ENCODE results near the gene LBHD2. TPM values are rescaled to one million over a fixed set of nuclear protein-coding genes. Genes with fewer than 3 reads are reported as not detected.

LBHD2 gene
- total RNA-seq, 1 donor from 2014 or later, result not detected

DNA sequence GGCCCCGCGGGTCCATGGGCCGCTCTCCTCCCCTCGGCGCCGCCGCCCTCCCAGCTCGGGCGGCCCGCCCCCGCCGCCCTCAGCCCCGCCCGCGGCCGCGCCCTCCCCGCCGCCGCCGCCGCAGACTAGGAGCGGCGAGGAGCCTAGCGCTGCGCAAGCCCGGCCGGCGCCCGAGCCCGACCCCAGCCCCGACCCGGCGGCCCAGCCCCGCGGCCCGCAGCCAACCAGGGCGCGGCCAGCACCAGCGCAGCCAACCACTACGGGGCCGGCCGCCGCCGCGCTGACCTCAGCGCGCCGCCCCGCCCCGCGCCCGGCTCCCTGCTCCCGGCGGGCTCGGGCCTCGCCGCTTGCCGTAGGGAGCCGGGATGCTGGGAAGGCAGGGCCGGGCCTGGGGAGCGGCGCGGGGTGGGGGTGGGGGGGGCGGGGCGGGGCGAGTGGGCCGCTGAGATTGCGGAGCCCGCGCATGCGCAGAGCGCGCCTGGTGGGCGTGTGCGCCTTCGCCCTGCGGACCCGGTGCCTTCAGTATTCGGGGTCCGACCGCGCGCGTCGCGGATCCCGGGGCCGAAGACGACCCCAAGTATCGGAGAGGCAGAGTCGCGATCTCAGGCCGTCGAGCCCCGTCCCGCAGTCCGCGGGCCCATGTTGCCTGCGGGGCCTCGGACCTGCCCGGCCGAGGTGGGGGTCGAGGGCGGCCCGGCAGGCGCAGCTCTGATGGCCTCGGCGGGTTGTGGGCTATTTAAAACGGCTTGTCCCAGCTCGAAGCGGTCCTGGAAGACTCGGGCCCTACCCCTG is 26.4 kb upstream of the LBHD2 start, which contains the start of gene CDC42BPB:
Gene CDC42BPB (minus strand): TSS at position 178 of the 792 bp plus-strand sequence. CDS start 376 bp downstream, outside the sequence.
- H3K27me3 Mint-ChIP-seq (ENCODE audit: unreplicated experiment), result no peaks in the 10 kb centered on the region

GRCh38 chr14:103058164-103059055 is 25.6 kb upstream of the LBHD2 start:
- peaks cover 35% of the 10 kb centered on the region for H3K4me1 Mint-ChIP-seq (ENCODE audit: unreplicated experiment)
- TF ChIP-seq CTCF (IDR thresholded peaks at IDR 0.05), result no peak
- H3K4me3 Mint-ChIP-seq (ENCODE audit: unreplicated experiment), result peak overlapping the region; percentile 78
- H3K27me3 Mint-ChIP-seq (ENCODE audit: unreplicated experiment), result no peaks in the 10 kb centered on the region
- H3K27ac Mint-ChIP-seq (ENCODE audit: unreplicated experiment), result peak overlapping the region; percentile 66
- H3K36me3 Mint-ChIP-seq (ENCODE audit: unreplicated experiment), result peaks cover 3% of the 10 kb centered on the region
- H3K9me3 Mint-ChIP-seq (ENCODE audit: unreplicated experiment), result no peaks in the 10 kb centered on the region
- DNase-seq (ENCODE audit: extremely low spot score, unreplicated experiment), result no peak

More for the DNA sequence above, 26.4 kb upstream of the LBHD2 start, which contains the start of gene CDC42BPB:
- peak within 1 kb of the TSS; percentile 88 for H3K4me3 Mint-ChIP-seq (ENCODE audit: unreplicated experiment)
- DNase-seq (ENCODE audit: extremely low spot score, unreplicated experiment), result peak; percentile 98
- no peak for TF ChIP-seq CTCF (IDR thresholded peaks at IDR 0.05)
- peak within 1 kb of the TSS; percentile 82 for H3K27ac Mint-ChIP-seq (ENCODE audit: unreplicated experiment)
- H3K9me3 Mint-ChIP-seq (ENCODE audit: unreplicated experiment), result no peaks in the 10 kb centered on the region
- H3K4me1 Mint-ChIP-seq (ENCODE audit: unreplicated experiment), result peaks cover 35% of the 10 kb centered on the region
- peaks cover 3% of the 10 kb centered on the region for H3K36me3 Mint-ChIP-seq (ENCODE audit: unreplicated experiment)

- no peak for DNase-seq (ENCODE audit: extremely low spot score, unreplicated experiment)
- Mint-ChIP-seq H3K27me3 (ENCODE audit: unreplicated experiment) (no peaks in the 10 kb centered on the region), H3K36me3 (ENCODE audit: unreplicated experiment) (peaks cover 3% of the 10 kb centered on the region), H3K4me1 (ENCODE audit: unreplicated experiment) (peaks cover 32% of the 10 kb centered on the region), H3K27ac (ENCODE audit: unreplicated experiment) (no peak overlapping the region), H3K4me3 (ENCODE audit: unreplicated experiment) (no peak overlapping the region), H3K9me3 (ENCODE audit: unreplicated experiment) (no peaks in the 10 kb centered on the region)
- no peak for TF ChIP-seq CTCF (IDR thresholded peaks at IDR 0.05)
These were observed 24.5 kb upstream of the LBHD2 start for GRCh38 chr14:103059556-103059955.

GRCh38 chr14:103061482-103061976 is 22.5 kb upstream of the LBHD2 start:
- Mint-ChIP-seq H3K4me3 (ENCODE audit: unreplicated experiment) (no peak overlapping the region), H3K27ac (ENCODE audit: unreplicated experiment) (no peak overlapping the region), H3K4me1 (ENCODE audit: unreplicated experiment) (peaks cover 14% of the 10 kb centered on the region), H3K9me3 (ENCODE audit: unreplicated experiment) (no peaks in the 10 kb centered on the region), H3K27me3 (ENCODE audit: unreplicated experiment) (no peaks in the 10 kb centered on the region), H3K36me3 (ENCODE audit: unreplicated experiment) (no peaks in the 10 kb centered on the region)
- no peak for DNase-seq (ENCODE audit: extremely low spot score, unreplicated experiment)
- no peak for TF ChIP-seq CTCF (IDR thresholded peaks at IDR 0.05)

All from osteocyte (in vitro differentiated cells).